ENCODE data around the gene SERTAD2. TPM values are rescaled to one million over a fixed set of nuclear protein-coding genes. Genes with fewer than 3 reads are reported as not detected.

SERTAD2 gene
- total and polyA plus RNA-seq, 10 donors, result 10.4 to 61.4 (median 41.1) TPM

DNA sequence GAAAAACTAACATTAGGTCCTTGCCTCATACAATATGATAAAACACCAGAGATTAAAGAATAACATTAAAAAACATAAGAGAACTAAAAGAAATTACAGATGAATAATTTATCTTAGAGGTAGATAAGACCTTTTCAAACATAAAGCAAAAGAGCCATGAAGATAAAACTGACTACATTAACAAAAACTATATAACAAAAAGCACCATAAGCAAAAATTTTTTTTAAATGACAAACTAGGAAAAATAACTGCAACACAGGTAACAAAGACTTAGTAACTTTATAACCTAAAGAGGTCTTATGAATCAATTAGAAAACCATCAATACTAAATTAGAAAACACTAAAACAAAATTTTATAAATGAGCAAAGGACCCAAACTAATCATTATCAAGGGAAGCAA lies 16.3 kb upstream of the SERTAD2 start:
- H3K27ac ChIP-seq, result peak overlapping the region in 6 of 8 donors; percentile 51 to 85 (median 79)
- no peak overlapping the region for H3K4me3 ChIP-seq
- H3K36me3 ChIP-seq, result no peaks in the 10 kb centered on the region
- TF ChIP-seq, protein P1, sequence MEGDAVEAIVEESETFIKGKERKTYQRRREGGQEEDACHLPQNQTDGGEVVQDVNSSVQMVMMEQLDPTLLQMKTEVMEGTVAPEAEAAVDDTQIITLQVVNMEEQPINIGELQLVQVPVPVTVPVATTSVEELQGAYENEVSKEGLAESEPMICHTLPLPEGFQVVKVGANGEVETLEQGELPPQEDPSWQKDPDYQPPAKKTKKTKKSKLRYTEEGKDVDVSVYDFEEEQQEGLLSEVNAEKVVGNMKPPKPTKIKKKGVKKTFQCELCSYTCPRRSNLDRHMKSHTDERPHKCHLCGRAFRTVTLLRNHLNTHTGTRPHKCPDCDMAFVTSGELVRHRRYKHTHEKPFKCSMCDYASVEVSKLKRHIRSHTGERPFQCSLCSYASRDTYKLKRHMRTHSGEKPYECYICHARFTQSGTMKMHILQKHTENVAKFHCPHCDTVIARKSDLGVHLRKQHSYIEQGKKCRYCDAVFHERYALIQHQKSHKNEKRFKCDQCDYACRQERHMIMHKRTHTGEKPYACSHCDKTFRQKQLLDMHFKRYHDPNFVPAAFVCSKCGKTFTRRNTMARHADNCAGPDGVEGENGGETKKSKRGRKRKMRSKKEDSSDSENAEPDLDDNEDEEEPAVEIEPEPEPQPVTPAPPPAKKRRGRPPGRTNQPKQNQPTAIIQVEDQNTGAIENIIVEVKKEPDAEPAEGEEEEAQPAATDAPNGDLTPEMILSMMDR (IDR thresholded peaks at IDR 0.05 in 8 of 11, conservative IDR thresholded peaks at IDR 0.05 in 3 of 11), result no peak
- TF ChIP-seq POLR2AphosphoS5 (IDR thresholded peaks at IDR 0.05) (no peak), POLR2A (IDR thresholded peaks at IDR 0.05) (no peak)
- H3K4me1 ChIP-seq, result peaks cover 19 to 43% (median 26%) of the 10 kb centered on the region in 6 donors
- no peaks in the 10 kb centered on the region for H3K9me3 ChIP-seq
- H3K27me3 ChIP-seq (replicated peaks in 1 of 7), result no peaks in the 10 kb centered on the region
- no peak for DNase-seq
- intact Hi-C loops (cut with DNase I; ENCODE audit: low total_unique reads), result loop anchor here (10.0 kb wide), 1 partner anchor 55 kb away; no protein-coding TSS in a partner anchor

DNA sequence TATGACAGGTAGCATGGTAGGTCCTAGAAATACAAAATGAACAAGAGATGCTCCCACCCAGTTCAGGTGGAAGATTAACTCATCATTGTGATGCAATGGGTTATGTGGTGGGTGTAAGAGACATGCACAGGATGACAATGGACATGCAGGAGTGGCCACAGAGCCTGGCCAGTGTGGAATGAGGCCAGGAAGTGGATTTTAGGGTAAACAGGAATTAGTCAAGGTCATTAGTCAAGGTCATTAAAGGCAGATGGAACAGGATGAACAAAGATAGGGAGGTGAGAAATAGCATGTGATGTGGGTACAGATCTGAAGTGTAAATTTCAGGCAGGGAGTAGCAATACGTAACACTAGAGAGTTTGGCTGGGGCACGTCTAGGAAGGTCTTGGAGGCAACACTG lies 15.6 kb upstream of the SERTAD2 start:
- Histone ChIP-seq H3K9me3 (no peaks in the 10 kb centered on the region), H3K27ac (peak overlapping the region in 7 of 8 donors; percentile 51 to 85 (median 77)), H3K4me3 (no peak overlapping the region), H3K4me1 (peaks cover 19 to 47% (median 26%) of the 10 kb centered on the region in 6 donors), H3K27me3 (replicated peaks in 1 of 7) (no peaks in the 10 kb centered on the region), H3K36me3 (no peaks in the 10 kb centered on the region)
- 74 to 85% (median 79%) methylated on average over 2 of the region's 2 CpGs for WGBS, 5 donors
- no peak for DNase-seq
- TF ChIP-seq, protein P1 (IDR thresholded peaks at IDR 0.05 in 8 of 11, conservative IDR thresholded peaks at IDR 0.05 in 3 of 11), result no peak
- TF ChIP-seq POLR2AphosphoS5 (IDR thresholded peaks at IDR 0.05), result peak in 1 of 3 donors; percentile 78
- intact Hi-C loops (cut with DNase I; ENCODE audit: low total_unique reads), result no loop called here

DNA sequence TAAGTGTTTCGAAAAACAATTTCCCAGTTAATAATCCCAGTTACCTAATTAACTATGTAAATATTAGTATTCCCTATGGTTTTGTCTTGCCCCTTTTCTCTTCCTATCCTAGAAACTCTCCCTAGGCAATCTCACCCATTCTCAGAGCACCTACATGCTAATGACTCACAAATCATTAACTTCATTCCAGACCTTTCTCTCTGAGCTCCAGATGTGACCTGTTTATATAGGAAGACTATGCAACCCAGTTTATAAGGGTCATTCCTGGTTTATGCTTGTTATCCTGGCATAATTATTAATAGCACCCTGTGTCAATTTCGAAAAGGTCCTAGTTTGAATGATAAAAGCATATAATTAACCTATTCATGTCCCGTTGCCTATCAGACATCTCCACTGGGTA lies 14.8 kb upstream of the SERTAD2 start:
- H3K9me3 ChIP-seq, result no peaks in the 10 kb centered on the region
- H3K36me3 ChIP-seq, result no peaks in the 10 kb centered on the region
- WGBS, 5 donors, result 91 to 96% (median 95%) methylated on average over 3 of the region's 3 CpGs
- H3K4me1 ChIP-seq, result peaks cover 19 to 46% (median 26%) of the 10 kb centered on the region in 6 donors
- H3K27ac ChIP-seq, result peak overlapping the region in 7 of 8 donors; percentile 71 to 85 (median 77)
- intact Hi-C loops (cut with DNase I; ENCODE audit: low total_unique reads), result no loop called here
- DNase-seq, result no peak
- H3K4me3 ChIP-seq, result no peak overlapping the region
- TF ChIP-seq POLR2AphosphoS5 (IDR thresholded peaks at IDR 0.05) (no peak), POLR2A (IDR thresholded peaks at IDR 0.05) (no peak)
- TF ChIP-seq, protein P1 (IDR thresholded peaks at IDR 0.05 in 8 of 11, conservative IDR thresholded peaks at IDR 0.05 in 3 of 11), result no peak
- H3K27me3 ChIP-seq (replicated peaks in 1 of 7), result no peaks in the 10 kb centered on the region

DNA sequence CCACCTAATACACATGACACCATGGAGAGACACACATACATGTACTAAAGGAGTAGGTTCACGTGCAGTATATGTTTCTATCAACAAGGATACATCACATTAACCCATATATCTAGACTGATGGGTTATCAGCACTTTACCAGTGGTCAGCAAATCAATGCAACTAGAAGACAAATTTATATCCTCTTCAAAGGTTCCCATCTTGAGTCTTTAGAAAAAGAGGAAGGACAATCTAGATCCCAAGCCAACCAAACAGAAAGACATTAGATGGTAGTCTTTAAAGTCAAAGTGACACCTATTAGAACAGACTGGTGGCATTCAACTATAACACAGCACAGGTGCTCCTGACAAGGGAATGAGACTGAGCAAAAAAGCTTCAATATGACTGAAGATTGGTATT lies 13.8 kb upstream of the SERTAD2 start:
- Histone ChIP-seq H3K4me1 (peaks cover 19 to 40% (median 26%) of the 10 kb centered on the region in 6 donors), H3K4me3 (no peak overlapping the region)

More for the DNA sequence above, 13.8 kb upstream of the SERTAD2 start:
- Histone ChIP-seq H3K27me3 (replicated peaks in 1 of 7) (no peaks in the 10 kb centered on the region), H3K9me3 (no peaks in the 10 kb centered on the region), H3K36me3 (no peaks in the 10 kb centered on the region), H3K27ac (peak overlapping the region; percentile 30 to 85 (median 75))
- no peak for DNase-seq
- WGBS, 5 donors, result 59 to 92% (median 73%) methylated on average over 1 of the region's 1 CpG
- intact Hi-C loops (cut with DNase I; ENCODE audit: low total_unique reads), result no loop called here
- TF ChIP-seq, protein P1 (IDR thresholded peaks at IDR 0.05 in 8 of 11, conservative IDR thresholded peaks at IDR 0.05 in 3 of 11), result no peak
- no peak for TF ChIP-seq POLR2AphosphoS5 (IDR thresholded peaks at IDR 0.05)
- no peak for TF ChIP-seq POLR2A (IDR thresholded peaks at IDR 0.05)
